Activated CD4-positive, CD25-positive, alpha-beta regulatory T cell (primary cell): ENCODE data around the gene ACTN2.

Experiments used
- DNase-seq, 4 experiments: peaks; one replicate each; lab custom pipeline; 2025; lab: John Stamatoyannopoulos, UW

The ACTN2 gene

DNA sequence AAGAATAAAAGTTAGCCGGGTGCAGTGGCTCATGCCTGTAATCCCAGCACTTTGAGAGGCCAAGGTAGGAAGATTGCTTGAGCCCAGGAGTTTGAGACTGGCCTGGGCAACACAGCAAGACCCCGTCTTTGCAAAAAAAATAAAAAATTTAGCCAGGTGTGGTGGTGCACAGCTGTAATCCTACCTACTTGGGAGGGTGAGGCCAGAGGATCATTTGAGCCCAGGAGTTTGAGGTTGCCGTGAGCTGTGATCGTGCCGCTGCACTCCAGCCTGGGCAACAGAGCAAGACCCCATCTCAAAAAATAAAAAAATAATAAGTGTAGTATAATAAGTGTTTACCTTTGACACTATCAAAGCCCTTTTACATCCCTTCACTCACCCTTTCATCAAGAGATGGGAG, 5.0 kb downstream of the ACTN2 start:
- no peak for DNase-seq

DNA sequence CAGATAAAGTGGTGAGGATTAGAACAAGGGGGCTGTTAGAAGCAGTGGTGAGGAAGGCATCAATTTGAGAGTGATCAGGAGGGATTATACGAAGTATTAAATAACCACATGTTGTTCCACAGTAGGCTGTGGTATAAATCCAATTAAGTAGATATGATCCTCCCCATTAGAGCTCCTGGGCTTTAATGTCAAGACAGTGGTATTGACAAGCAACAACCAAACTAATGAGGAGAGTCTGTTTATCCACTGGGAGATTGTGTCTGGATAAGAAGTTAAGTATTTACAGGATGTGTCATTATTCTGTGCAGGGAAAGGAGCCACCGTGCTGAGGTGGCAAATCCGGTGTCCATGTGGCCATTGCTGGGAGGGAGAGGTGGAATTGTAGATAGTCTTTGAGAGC, 5.8 kb downstream of the ACTN2 start:
- no peak for DNase-seq

- DNase-seq: no peak
Observed at GRCh38 chr1:236692742-236693141, 6.4 kb downstream of the ACTN2 start.

GRCh38 chr1:236699366-236699765, 13.1 kb downstream of the ACTN2 start:
- DNase-seq: no peak

DNA sequence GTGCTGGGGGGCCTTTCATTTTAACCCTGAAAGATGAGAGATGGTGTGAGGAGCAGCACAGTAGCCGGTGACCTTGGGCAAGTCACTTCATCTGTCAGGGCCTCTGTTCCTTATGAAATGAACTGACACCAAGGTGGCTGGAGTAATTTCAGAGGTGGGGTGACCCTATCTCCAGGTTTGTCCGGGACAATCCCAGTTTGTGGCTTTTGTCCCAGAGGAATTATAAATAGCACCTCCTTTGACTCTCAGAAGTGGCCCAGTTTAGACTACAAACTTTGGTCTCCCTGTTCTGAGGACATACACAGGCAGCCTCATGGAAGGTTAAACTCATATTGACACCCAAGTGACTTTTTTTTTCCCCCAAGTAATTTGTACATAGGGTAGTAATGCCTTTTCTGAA, 14.6 kb downstream of the ACTN2 start:
- no peak for DNase-seq

- DNase-seq: no peak
Observed at GRCh38 chr1:236701782-236702181, 15.5 kb downstream of the ACTN2 start.

- DNase-seq: no peak
Observed at GRCh38 chr1:236702791-236703394, 16.6 kb downstream of the ACTN2 start.

- DNase-seq: no peak
Observed at GRCh38 chr1:236705771-236706170, 19.5 kb downstream of the ACTN2 start.

GRCh38 chr1:236706183-236706582, 19.9 kb downstream of the ACTN2 start:
- DNase-seq: no peak

GRCh38 chr1:236710328-236710892, 24.1 kb downstream of the ACTN2 start:
- no peak for DNase-seq

DNA sequence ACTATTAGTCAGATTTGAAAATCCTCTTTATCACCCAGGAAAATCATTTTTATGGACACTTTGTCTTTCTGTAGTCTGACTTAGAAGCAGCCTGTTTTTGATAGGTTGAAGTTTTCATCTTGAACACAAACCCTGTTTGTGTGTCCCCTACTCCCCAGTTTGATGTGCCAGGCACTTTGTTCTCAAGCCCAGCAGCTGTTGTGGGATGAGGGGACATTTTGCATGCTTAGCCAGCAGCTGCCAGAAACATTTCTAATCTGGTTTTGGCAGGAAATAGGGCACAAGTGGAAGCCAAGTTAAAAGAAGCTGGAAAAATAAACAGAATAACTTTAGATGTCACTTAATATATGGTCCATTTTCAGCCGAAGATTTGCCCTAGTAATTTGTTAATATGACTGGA, 29.9 kb downstream of the ACTN2 start:
- no peak for DNase-seq

DNA sequence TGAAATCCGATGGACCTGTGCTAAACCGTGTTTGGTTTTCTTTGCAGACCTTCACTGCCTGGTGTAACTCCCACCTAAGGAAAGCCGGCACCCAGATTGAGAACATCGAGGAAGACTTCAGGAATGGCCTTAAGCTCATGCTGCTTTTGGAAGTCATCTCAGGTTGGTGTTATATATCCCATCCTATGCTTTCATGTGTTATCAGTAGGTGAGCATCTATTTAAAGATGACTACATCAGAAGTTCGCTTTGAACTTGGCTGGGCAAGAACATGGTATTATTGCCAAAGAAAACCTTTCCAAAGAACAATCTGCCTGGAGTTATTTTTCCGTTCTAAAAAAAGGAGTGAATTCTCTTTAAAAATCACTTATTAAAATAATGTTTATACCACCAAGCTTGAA, 31.5 kb downstream of the ACTN2 start:
- DNase-seq: no peak

GRCh38 chr1:236718328-236718727, 32.0 kb downstream of the ACTN2 start:
- no peak for DNase-seq

- DNase-seq: no peak
Observed at GRCh38 chr1:236720206-236720605, 33.9 kb downstream of the ACTN2 start.

DNA sequence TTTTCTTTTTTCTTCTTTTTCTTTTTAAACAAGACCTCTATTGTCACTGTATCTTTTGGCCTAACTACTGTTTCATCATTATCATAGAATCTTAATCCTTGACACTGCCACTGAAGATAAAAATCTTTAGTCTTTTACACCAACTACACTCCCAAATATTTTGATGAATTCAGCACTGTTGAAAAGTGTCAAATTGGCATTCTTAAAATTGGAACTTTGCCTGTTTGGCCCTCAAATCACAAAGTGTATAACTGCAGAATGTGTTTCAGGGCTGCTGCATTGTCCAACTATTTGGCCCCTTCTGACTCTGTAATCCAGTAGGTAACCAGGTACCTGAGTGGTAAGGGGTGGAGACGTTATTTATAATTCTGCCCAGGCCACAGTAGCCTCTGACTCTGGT, 34.3 kb downstream of the ACTN2 start:
- DNase-seq: no peak

GRCh38 chr1:236724049-236724448, 37.8 kb downstream of the ACTN2 start:
- no peak for DNase-seq

DNA sequence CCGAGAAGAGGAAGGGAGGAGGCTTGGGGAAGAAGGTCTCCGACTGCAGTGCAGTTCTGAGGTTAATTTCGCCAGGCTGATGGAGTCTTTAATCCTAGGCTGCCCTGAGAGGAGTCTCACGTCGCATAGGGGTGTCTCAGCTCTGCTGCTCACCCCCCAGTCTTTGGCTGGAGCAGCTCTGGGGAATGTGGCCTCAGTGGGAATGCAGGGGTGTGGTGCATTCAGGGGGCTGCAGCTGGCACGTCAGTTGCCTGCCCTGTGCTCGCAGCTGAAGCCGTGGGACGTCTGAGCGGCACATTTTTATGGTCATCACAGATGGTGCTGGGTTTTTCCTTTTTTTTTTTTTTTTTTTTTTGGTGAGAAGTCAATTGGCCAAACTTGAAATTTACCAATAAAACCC, 38.2 kb downstream of the ACTN2 start:
- no peak for DNase-seq

GRCh38 chr1:236725668-236726067, 39.4 kb downstream of the ACTN2 start:
- DNase-seq: no peak

GRCh38 chr1:236727521-236727920, 41.2 kb downstream of the ACTN2 start:
- DNase-seq: no peak

- no peak for DNase-seq
Observed at GRCh38 chr1:236728752-236729151, 42.5 kb downstream of the ACTN2 start.

- DNase-seq: no peak
Observed at GRCh38 chr1:236733653-236734052, 47.4 kb downstream of the ACTN2 start.

GRCh38 chr1:236734141-236734765, 48.0 kb downstream of the ACTN2 start:
- no peak for DNase-seq

- no peak for DNase-seq
Observed at GRCh38 chr1:236736761-236737160, 50.5 kb downstream of the ACTN2 start.

- DNase-seq: no peak
Observed at GRCh38 chr1:236741753-236742152, 55.5 kb downstream of the ACTN2 start.
